ENCODE measurements around the gene RNF19B.

Gene RNF19B

DNA sequence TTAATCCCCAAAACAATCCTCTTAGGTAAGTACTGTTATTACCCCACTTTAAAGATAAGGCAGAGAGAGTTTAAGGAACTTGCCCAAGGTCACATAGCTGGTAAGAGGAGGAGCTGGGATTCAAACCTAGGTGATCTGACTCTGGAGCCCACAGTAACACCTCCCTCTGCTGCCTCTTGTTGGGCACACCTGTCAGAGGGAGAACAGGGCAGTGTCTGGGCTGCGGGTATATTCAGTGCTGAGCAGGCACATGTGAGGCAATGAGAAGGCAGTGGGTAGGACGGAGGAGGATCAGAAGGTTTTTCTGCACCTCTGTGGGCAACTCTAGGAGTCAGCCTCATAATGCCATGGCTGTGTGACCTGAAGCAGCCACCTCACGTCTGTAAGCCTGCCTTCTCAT lies 76.5 kb downstream of the RNF19B start:
- no peak for DNase-seq (ENCODE audit: low read depth in 2 of 2)

DNA sequence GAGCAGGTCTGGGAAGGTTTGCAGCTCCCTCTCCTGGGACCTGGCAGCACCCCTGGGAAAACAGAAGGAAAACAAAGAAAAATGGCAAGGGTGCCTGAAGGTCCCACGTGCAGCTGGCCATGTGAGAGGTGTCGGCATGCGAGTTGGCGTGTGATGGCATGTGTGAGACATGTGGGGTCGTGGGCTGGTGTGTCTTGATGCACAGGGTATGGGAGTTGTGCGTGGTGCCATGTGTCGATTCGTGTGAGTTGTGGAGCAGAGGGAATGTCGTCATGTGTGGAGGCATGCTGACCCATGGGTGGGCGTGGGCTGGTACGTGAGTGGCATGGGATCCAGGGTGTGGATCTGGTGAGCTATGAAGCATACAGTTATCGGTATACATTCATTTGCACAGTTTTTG lies 77.0 kb downstream of the RNF19B start:
- DNase-seq (ENCODE audit: low read depth in 2 of 2), result no peak

DNA sequence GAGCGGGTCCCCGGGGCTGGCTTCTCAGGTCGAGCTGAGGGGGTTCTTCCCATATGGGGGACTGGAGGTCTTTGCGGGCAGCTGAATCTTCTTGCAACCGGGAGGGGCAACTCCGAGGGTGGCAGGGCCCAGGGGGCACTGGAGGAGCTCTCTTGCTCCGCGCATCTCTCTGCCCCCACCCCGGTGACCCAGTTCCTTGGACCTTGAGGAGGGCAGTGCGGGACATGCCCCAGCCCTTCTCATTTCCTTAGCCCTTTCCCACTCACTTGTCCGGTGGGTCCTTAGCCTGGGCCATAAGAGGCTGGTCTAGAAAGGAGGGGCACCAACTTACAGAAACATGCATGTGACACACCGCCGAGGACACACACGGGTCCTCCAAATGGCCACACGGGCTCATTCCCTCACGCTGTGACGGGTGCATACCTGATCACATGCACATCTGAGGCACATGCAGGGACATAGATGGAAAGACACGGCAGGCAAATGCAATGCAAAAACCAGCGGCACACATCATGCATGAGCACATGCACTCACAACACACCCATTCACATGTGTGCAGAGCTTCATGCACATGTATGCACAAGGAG lies 77.7 kb downstream of the RNF19B start:
- no peak for DNase-seq (ENCODE audit: low read depth in 2 of 2)
